A549 (cell line): ENCODE measurements around the gene TIPARP. TPM values are rescaled to one million over a fixed set of nuclear protein-coding genes. Genes with fewer than 3 reads are reported as not detected.

Experiments used
- ATAC-seq, 2 experiments: fragments of 200-7000 bp in 1 of 2; fragments of >200 bp in 1 of 2; cut with Nextera tagmentation in 1 of 2; cut with Tn5 transposase in 1 of 2; 3 replicates each; pipeline versions ENCODE4 v1.8.0 to v1.9.1; 2018 to 2020; ENCODE audit warnings: mild to moderate bottlenecking in 1 of 2, moderate library complexity in 1 of 2
- CTCF ChIA-PET: fragments of 300-600 bp; sonication (Branson Sonifier 250); formaldehyde crosslinking; extraction: SDS; loops from one replicate; lab custom pipeline; 2021; ENCODE audit warnings: antibody characterized with exemption, inconsistent platforms; lab: Yijun Ruan, JAX
- POLR2A ChIA-PET: fragments of 350-600 bp; formaldehyde crosslinking; extraction: SDS; loops from one replicate; lab custom pipeline; 2021; ENCODE audit warnings: antibody characterized with exemption, inconsistent platforms; lab: Yijun Ruan, JAX
- DNase-seq, 2 experiments: peaks; one replicate each; pipeline versions ENCODE4 v3.0.0 to v3.0.0-alpha.2; 2011 to 2016; ENCODE audit warnings: low read depth in 1 of 2, low spot score in 1 of 2
- FAIRE-seq: peaks from 2 replicates; lab custom pipeline; 2011; peaks lifted over from hg19 to GRCh38; lab: Jason Lieb, UNC
- H3K27ac ChIP-seq, 2 experiments: fragments of >200 bp; sonication (Bioruptor Twin); formaldehyde crosslinking; 3 replicates each; pipeline ENCODE4 v1.5.1; 2016 to 2017
- H3K4me1 ChIP-seq: fragments of >200 bp; sonication (Bioruptor Twin); formaldehyde crosslinking; 3 replicates; pipeline ENCODE4 v1.6.1; 2016
- H3K4me2 ChIP-seq: fragments of >200 bp; sonication (Bioruptor Twin); formaldehyde crosslinking; 3 replicates; pipeline ENCODE4 v1.6.1; 2016
- H3K4me3 ChIP-seq: fragments of >200 bp; sonication (Bioruptor Twin); formaldehyde crosslinking; 3 replicates; pipeline ENCODE4 v1.5.1; 2016
- H3K9me3 ChIP-seq: fragments of >200 bp; sonication (Bioruptor Twin); formaldehyde crosslinking; 3 replicates; pipeline ENCODE4 v1.6.1; 2016
- EHF ChIP-seq: fragments of 250-450 bp; sonication (Bioruptor Pico); IDR thresholded peaks from 2 replicates; pipeline ENCODE4 v1.5.0; 2020; ENCODE audit warnings: mild to moderate bottlenecking
- ESRRA ChIP-seq: fragments of 150-350 bp; IDR thresholded peaks from 2 replicates; pipeline ENCODE4 v1.6.1; 2014; ENCODE audit warnings: mild to moderate bottlenecking, low read length, borderline replicate concordance
- FOXS1 ChIP-seq: fragments of 250-450 bp; sonication (Bioruptor Pico); IDR thresholded peaks from 2 replicates; pipeline ENCODE4 v1.5.0; 2020; ENCODE audit warnings: mild to moderate bottlenecking, moderate library complexity
- HDAC2 ChIP-seq: fragments of 200-600 bp; sonication (generic); IDR thresholded peaks from 2 replicates; pipeline ENCODE4 v1.6.1; 2016
- KDM5A ChIP-seq: fragments of 200-600 bp; sonication (generic); IDR thresholded peaks from 2 replicates; pipeline ENCODE4 v1.6.1; 2016; ENCODE audit warnings: antibody characterized with exemption, mild to moderate bottlenecking
- NFE2L2 ChIP-seq: fragments of 150-350 bp; conservative IDR thresholded peaks from 2 replicates; pipeline ENCODE4 v1.6.1; 2014; ENCODE audit warnings: low read length
- NR3C1 ChIP-seq: fragments of >200 bp; sonication (Bioruptor Twin); formaldehyde crosslinking; IDR thresholded peaks from 3 replicates; pipeline ENCODE4 v1.6.1; 2017
- SMC3 ChIP-seq: fragments of >200 bp; sonication (Bioruptor Twin); formaldehyde crosslinking; IDR thresholded peaks from 3 replicates; pipeline ENCODE4 v1.6.1; 2018; ENCODE audit warnings: inconsistent platforms
- SREBF2 ChIP-seq: fragments of 450-650 bp; IDR thresholded peaks from 2 replicates; pipeline ENCODE4 v1.6.1; 2014; ENCODE audit warnings: mild to moderate bottlenecking, moderate library complexity
- TFCP2L1 ChIP-seq: fragments of 250-450 bp; sonication (Bioruptor Pico); IDR thresholded peaks from 2 replicates; pipeline ENCODE4 v1.5.0; 2021; ENCODE audit warnings: mild to moderate bottlenecking
- ZC3H11A ChIP-seq: fragments of 450-650 bp; IDR thresholded peaks from 2 replicates; pipeline ENCODE4 v1.6.1; 2014; ENCODE audit warnings: antibody characterized with exemption, mild to moderate bottlenecking
- ZFP36 ChIP-seq: fragments of 450-650 bp; IDR thresholded peaks from 2 replicates; pipeline ENCODE4 v1.6.1; 2014; ENCODE audit warnings: borderline replicate concordance; ENCODE audit not compliant: partially characterized antibody
- ZSCAN20 ChIP-seq: fragments of 250-450 bp; sonication (Bioruptor Pico); IDR thresholded peaks from 2 replicates; pipeline ENCODE4 v1.8.0; 2022; ENCODE audit warnings: mild to moderate bottlenecking, moderate library complexity
- WGBS: methylation state at CpG from one replicate; pipeline ENCODE4 v1.1.6; 2017; ENCODE audit errors: missing lambda C conversion rate; 5-methylcytosine and 5-hydroxymethylcytosine counted together
- polyA plus RNA-seq, 4 experiments: library from polyadenylated mRNA; depleted of rRNA in 3 of 4; stranded (reverse); fragments of >200 nt; fragmentation: RNase III in 1 of 4; extraction: RNeasy Plus Mini Kit Qiagen cat#74134 plus additional on column Dnase treatment in 1 of 4; gene quantifications; 2 replicates in 3 of 4; 3 replicates in 1 of 4; pipeline ENCODE4 v1.2.3, GENCODE V29; 2011 to 2017
- TF ChIP-seq, protein P1 (sequence below): IDR thresholded peaks from 2 replicates; pipeline ENCODE4 v1.6.1; 2012
- TF ChIP-seq, protein P2 (sequence below): fragments of 250-450 bp; sonication (Bioruptor Pico); IDR thresholded peaks from 2 replicates; pipeline ENCODE4 v1.5.0; 2021; ENCODE audit warnings: mild to moderate bottlenecking, moderate library complexity, borderline replicate concordance
- TF ChIP-seq, protein P3 (sequence below): IDR thresholded peaks from 2 replicates; pipeline ENCODE4 v1.6.1; 2012
- TF ChIP-seq, protein P4 (sequence below): fragments of >200 bp; sonication (Bioruptor Twin); formaldehyde crosslinking; IDR thresholded peaks from 3 replicates; pipeline ENCODE4 v1.6.1; 2016
- TF ChIP-seq, protein P5 (sequence below): fragments of 250-450 bp; sonication (Bioruptor Pico); IDR thresholded peaks from 2 replicates; pipeline ENCODE4 v1.5.0; 2020; ENCODE audit warnings: low read depth, mild to moderate bottlenecking, moderate library complexity
- TF ChIP-seq, protein P6 (sequence below): fragments of 150-350 bp; IDR thresholded peaks from 2 replicates; pipeline ENCODE4 v1.6.1; 2014; ENCODE audit warnings: low read depth, mild to moderate bottlenecking, low read length
- TF ChIP-seq, protein P7 (sequence below): IDR thresholded peaks from 2 replicates; pipeline ENCODE4 v1.6.1; 2012; ENCODE audit warnings: low read depth, borderline replicate concordance
- TF ChIP-seq, protein P8 (sequence below): fragments of 200-600 bp; sonication (generic); IDR thresholded peaks from 2 replicates; pipeline ENCODE4 v1.6.1; 2016; ENCODE audit warnings: antibody characterized with exemption, mild to moderate bottlenecking, moderate library complexity

TIPARP gene
- polyA plus RNA-seq, 2 of the 4 experiments (the other 2 are of a cell fraction) = 11.8 to 16.5 TPM

DNA sequence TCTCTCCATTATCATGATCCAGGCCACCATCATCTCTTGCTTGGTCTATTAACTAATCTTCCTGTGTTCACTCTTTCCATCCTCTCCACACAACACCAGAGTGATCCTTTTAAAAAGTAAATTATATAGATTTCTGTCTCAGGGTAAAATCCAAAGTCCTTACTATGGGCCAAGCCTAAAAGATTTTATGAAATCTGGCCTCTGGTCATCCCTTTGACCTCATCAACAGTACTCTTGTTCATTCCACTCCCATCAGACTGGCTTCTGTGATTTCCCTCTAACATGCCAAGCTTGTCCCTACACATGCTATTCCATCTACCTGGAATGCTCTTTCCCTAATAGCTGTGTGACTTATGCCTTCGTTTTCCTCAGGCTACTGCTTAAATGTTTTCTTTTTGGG lies 8.3 kb upstream of the TIPARP start:
- Histone ChIP-seq H3K4me2 (no peak overlapping the region), H3K4me1 (peaks cover 10% of the 10 kb centered on the region; the same call in 2 of the 3 replicates), H3K27ac (no peak overlapping the region), H3K4me3 (no peak overlapping the region), H3K9me3 (no peaks in the 10 kb centered on the region)
- FAIRE-seq = no peak
- no peak for ATAC-seq
- ChIA-PET CTCF (interaction anchor here (0.9 kb wide), 1 partner anchor 412 kb away, joined by 3 read pairs; no protein-coding TSS in a partner anchor), POLR2A (no interaction called here)
- DNase-seq = no peak
- TF ChIP-seq, protein P1, sequence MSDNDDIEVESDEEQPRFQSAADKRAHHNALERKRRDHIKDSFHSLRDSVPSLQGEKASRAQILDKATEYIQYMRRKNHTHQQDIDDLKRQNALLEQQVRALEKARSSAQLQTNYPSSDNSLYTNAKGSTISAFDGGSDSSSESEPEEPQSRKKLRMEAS = no peak
- TF ChIP-seq, protein P2, sequence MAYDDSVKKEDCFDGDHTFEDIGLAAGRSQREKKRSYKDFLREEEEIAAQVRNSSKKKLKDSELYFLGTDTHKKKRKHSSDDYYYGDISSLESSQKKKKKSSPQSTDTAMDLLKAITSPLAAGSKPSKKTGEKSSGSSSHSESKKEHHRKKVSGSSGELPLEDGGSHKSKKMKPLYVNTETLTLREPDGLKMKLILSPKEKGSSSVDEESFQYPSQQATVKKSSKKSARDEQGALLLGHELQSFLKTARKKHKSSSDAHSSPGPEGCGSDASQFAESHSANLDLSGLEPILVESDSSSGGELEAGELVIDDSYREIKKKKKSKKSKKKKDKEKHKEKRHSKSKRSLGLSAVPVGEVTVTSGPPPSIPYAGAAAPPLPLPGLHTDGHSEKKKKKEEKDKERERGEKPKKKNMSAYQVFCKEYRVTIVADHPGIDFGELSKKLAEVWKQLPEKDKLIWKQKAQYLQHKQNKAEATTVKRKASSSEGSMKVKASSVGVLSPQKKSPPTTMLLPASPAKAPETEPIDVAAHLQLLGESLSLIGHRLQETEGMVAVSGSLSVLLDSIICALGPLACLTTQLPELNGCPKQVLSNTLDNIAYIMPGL (CRISPR knock-in tag) = no peak
- no peak for TF ChIP-seq TFCP2L1 (CRISPR knock-in tag)
- TF ChIP-seq NR3C1 = no peak
- TF ChIP-seq, protein P3, sequence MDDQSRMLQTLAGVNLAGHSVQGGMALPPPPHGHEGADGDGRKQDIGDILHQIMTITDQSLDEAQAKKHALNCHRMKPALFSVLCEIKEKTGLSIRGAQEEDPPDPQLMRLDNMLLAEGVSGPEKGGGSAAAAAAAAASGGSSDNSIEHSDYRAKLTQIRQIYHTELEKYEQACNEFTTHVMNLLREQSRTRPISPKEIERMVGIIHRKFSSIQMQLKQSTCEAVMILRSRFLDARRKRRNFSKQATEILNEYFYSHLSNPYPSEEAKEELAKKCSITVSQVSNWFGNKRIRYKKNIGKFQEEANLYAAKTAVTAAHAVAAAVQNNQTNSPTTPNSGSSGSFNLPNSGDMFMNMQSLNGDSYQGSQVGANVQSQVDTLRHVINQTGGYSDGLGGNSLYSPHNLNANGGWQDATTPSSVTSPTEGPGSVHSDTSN = no peak
- no peak for TF ChIP-seq ZFP36
- no peak for TF ChIP-seq SMC3
- TF ChIP-seq, protein P4, sequence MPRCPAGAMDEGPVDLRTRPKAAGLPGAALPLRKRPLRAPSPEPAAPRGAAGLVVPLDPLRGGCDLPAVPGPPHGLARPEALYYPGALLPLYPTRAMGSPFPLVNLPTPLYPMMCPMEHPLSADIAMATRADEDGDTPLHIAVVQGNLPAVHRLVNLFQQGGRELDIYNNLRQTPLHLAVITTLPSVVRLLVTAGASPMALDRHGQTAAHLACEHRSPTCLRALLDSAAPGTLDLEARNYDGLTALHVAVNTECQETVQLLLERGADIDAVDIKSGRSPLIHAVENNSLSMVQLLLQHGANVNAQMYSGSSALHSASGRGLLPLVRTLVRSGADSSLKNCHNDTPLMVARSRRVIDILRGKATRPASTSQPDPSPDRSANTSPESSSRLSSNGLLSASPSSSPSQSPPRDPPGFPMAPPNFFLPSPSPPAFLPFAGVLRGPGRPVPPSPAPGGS = no peak
- no peak for TF ChIP-seq ZC3H11A
- TF ChIP-seq SREBF2 = no peak
- TF ChIP-seq EHF (CRISPR knock-in tag) = no peak
- TF ChIP-seq, protein P5, sequence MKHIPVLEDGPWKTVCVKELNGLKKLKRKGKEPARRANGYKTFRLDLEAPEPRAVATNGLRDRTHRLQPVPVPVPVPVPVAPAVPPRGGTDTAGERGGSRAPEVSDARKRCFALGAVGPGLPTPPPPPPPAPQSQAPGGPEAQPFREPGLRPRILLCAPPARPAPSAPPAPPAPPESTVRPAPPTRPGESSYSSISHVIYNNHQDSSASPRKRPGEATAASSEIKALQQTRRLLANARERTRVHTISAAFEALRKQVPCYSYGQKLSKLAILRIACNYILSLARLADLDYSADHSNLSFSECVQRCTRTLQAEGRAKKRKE = no peak
- TF ChIP-seq, protein P6, sequence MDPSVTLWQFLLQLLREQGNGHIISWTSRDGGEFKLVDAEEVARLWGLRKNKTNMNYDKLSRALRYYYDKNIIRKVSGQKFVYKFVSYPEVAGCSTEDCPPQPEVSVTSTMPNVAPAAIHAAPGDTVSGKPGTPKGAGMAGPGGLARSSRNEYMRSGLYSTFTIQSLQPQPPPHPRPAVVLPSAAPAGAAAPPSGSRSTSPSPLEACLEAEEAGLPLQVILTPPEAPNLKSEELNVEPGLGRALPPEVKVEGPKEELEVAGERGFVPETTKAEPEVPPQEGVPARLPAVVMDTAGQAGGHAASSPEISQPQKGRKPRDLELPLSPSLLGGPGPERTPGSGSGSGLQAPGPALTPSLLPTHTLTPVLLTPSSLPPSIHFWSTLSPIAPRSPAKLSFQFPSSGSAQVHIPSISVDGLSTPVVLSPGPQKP = no peak
- TF ChIP-seq NFE2L2 = no peak
- TF ChIP-seq ZSCAN20 (CRISPR knock-in tag) = no peak
- TF ChIP-seq, protein P7, sequence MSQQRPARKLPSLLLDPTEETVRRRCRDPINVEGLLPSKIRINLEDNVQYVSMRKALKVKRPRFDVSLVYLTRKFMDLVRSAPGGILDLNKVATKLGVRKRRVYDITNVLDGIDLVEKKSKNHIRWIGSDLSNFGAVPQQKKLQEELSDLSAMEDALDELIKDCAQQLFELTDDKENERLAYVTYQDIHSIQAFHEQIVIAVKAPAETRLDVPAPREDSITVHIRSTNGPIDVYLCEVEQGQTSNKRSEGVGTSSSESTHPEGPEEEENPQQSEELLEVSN = no peak
- TF ChIP-seq ESRRA = no peak
- WGBS = 35% methylated on average over 1 of the region's 1 CpG

DNA sequence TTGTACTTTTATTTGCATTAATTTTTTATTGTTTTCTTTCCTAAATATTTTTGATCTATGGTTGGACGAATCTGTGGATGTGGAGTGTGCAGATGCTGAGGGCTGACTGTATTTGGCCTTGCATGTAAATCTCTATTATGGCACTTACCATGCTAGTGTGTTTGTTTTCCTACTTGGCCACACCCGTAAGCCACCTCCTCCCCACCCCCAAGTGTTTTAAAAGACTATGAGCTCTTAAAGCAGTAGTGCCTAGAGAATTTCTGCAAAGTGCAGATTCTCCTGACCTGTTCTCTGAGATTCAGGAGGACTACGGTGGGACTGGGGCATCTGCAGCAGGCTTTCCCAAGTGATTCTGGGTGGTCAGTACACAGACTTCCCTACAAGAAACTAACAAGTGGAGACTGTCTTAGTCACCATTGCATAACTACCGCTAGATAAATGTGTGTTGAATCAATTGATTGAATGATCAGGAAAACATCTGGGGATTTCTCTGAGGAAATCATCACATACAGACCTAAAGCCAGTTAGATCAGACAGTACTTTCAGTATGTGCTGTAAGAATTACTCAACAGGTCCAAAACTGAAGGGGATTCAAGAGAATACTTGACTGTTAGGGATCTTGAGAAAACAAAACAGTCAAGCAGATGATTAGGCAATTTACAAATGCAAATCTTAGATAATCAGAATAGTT lies 6.2 kb upstream of the TIPARP start:
- DNase-seq = no peak
- POLR2A ChIA-PET = no interaction called here
- TF ChIP-seq SREBF2 (no peak), KDM5A (no peak), HDAC2 (no peak), FOXS1 (CRISPR knock-in tag) (no peak)
- TF ChIP-seq, protein P8, sequence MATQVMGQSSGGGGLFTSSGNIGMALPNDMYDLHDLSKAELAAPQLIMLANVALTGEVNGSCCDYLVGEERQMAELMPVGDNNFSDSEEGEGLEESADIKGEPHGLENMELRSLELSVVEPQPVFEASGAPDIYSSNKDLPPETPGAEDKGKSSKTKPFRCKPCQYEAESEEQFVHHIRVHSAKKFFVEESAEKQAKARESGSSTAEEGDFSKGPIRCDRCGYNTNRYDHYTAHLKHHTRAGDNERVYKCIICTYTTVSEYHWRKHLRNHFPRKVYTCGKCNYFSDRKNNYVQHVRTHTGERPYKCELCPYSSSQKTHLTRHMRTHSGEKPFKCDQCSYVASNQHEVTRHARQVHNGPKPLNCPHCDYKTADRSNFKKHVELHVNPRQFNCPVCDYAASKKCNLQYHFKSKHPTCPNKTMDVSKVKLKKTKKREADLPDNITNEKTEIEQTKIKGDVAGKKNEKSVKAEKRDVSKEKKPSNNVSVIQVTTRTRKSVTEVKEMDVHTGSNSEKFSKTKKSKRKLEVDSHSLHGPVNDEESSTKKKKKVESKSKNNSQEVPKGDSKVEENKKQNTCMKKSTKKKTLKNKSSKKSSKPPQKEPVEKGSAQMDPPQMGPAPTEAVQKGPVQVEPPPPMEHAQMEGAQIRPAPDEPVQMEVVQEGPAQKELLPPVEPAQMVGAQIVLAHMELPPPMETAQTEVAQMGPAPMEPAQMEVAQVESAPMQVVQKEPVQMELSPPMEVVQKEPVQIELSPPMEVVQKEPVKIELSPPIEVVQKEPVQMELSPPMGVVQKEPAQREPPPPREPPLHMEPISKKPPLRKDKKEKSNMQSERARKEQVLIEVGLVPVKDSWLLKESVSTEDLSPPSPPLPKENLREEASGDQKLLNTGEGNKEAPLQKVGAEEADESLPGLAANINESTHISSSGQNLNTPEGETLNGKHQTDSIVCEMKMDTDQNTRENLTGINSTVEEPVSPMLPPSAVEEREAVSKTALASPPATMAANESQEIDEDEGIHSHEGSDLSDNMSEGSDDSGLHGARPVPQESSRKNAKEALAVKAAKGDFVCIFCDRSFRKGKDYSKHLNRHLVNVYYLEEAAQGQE = no peak
- TF ChIP-seq, all 56 proteins: peak for 0
- 32% methylated on average over 4 of the region's 4 CpGs for WGBS
- FAIRE-seq (no peak), ATAC-seq (peak in 1 of 2 experiments; percentile 67; a peak in 3 of 6 replicates)
- Histone ChIP-seq H3K27ac (no peak overlapping the region), H3K4me3 (no peak overlapping the region), H3K4me2 (peak overlapping the region; percentile 17; the same call in 1 of the 3 replicates), H3K4me1 (peaks cover 10% of the 10 kb centered on the region; the same call in 2 of the 3 replicates), H3K9me3 (no peaks in the 10 kb centered on the region)
- CTCF ChIA-PET = no interaction called here
